HG03575 (cell line): ENCODE measurements around the gene ABCC9.

Experiments
- ATAC-seq: cut with Tn5 transposase; IDR thresholded peaks from one replicate; pipeline ENCODE4 v1.9.1; 2021; ENCODE audit not compliant: unreplicated experiment, insufficient number of reproducible peaks, low FRiP score; ENCODE audit errors: extremely low read depth

The ABCC9 gene

GRCh38 chr12:21759737-21760136, 181.5 kb downstream of the ABCC9 start:
- ATAC-seq: no peak

- no peak for ATAC-seq
Observed at GRCh38 chr12:21757735-21758134, 183.5 kb downstream of the ABCC9 start.

- ATAC-seq: no peak
Observed at GRCh38 chr12:21756699-21757098, 184.5 kb downstream of the ABCC9 start.

GRCh38 chr12:21751517-21751916, 189.7 kb downstream of the ABCC9 start:
- ATAC-seq: no peak
